ENCODE measurements around the gene TRAIP.

The TRAIP gene

DNA sequence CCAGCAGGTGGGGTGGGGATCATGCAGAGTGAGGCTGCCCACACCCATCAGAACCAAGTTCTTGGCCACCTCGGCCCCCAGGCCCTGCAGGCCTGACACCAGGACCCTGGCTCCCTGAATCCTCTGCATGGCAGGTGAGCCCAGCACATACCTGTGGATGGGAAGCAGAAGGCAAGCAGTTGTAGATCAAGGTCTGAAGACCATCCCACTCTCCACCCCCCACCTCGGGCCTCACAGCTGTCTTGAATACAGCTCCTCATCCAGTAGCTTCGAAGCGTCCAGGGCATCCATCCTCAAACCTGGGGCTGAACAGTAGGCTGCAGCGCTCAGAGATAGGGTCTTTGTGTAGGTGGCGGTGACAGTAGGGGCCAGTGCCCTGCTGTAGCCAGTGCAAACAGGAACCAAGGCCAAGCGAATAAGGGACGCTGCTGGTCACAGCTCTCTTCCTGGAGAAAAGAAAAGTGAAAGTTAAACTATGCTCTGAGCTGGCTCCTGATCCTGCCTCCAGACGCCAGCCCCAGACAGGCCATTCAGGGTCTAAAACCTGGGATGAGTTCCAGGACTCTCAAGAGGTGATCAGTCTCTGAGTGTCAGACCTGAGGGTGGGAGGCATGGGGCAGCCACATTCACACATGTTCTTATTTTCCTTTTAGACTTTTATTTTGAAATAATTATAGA is 42.7 kb downstream of the TRAIP start, which contains the start of gene UBA7:
Gene UBA7, minus strand, starts transcription at position 457 of the 678 bp plus-strand sequence. Its CDS starts 166 bp downstream, at position 291.
- DNase-seq = peak; percentile 80

DNA sequence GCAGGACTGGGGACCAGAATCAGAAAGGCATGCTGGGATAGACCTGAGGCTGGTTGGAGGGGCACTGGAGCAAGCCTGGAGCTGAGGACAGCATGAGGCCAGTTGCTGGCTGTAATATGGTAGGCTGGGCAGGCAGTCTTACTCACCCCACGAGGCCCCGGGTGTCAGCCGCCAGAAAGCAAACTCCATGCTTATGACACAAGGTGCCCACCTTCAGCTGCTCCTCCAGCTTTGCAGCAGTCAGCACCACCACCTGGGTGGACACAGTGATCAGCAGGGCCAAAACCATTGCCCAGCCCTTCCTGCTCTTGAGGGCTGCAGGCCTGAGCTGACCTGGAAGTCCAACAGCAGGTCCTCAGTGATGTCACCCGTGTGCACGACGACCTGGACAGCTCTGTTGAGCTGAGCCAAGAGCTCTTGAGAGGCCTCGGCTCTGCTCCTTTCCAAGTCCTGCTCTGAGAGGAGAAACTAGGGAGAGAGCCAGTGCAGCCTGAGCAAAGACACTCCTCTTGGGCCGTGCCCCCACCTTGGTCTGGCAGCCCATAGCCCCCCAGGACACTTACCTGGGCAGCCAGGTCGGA is 43.4 kb downstream of the TRAIP start:
- peak; percentile 28 for DNase-seq

- DNase-seq = peak; percentile 46
These were observed 48.8 kb downstream of the TRAIP start for GRCh38 chr3:49807431-49808114.

DNA sequence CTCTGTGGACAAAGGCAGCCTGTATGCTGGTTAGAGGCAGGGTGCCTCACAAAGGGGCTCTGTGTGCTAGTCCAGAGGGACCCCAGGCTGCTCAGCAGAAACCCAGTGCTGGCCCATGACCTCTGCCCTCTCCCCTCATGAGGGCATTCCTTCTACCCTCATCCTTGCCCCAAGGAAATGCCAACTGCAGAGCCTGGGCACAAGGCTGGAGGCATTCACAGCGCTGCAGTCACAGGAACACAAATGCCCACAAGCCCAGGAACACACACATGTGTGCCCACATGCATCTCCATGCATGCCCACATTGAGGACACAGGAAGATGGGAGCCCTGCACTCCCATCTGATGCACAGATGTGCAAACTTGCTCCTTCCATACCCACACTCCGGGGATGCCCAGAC is 49.5 kb downstream of the TRAIP start:
- peak; percentile 44 for DNase-seq

DNA sequence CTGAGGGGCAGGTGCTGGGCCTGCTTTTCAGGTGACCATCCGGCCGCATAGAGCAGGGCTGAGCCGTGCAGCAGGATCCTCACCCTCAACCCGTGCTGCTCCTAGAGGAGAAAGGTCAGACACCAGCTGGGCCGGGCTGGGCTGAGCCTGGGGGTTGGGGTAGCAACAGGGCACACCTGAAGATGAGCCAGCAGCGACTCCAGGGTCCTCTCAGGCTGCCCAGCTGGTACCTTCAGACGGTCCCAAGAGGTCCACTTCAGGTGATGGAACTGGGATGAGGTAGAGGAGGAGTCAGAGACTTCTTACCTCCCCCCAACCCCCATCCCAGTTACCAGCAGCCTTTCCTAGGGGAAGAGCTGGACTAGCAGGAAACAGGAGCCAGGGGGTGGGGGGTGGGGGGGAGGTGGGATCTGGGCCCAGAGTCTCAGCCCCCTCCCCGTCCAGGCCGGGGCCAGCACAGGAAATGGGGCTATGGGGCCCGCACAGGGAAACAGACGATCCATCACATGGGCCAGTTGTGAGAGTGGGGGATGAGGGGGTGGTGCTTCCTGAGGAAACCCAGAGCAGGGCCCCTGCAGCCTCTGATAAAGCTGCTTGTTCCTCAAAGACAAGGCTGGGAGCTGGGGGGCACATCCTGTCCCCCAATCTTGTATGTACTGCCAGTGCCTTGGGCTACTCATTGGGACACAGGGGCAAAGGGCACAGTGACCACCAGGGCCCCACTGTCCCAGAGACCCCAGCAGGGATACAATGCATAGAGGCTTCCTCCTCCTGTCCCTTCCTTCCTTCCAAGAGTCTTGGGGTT is 50.3 kb downstream of the TRAIP start:
- peak; percentile 94 for DNase-seq

- peak; percentile 64 for DNase-seq
These were observed 51.0 kb downstream of the TRAIP start for GRCh38 chr3:49805367-49805782.

GRCh38 chr3:49804141-49805041 is 52.0 kb downstream of the TRAIP start:
- DNase-seq = peak; percentile 35

GRCh38 chr3:49803465-49804140 is 52.8 kb downstream of the TRAIP start:
- peak; percentile 84 for DNase-seq

GRCh38 chr3:49802719-49803464 is 53.5 kb downstream of the TRAIP start, which contains the start of gene INKA1:
TSS of gene INKA1 (plus strand) at chr3:49803261. CDS start at chr3:49803393, 132 bp downstream.
- peak; percentile 97 for DNase-seq

DNA sequence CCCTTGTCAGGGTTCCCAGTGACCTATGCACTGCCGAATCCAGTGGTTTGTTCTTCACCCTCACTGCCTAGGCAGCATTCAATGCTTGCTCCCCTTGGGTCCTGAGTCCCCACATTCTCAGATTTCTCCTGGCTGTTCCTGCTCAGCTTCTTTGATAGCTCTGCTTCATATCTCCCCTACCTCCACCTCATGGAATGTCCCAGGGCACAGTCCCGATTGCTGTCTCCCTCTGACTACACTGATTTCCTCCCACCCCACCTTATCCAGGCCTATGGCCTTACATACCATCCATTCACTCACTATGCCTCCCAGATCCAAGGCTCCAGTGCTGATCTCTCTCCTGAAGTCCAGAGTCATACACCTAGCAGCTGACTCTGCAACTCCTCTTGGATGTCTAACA is 55.2 kb downstream of the TRAIP start:
- DNase-seq = no peak

- DNase-seq = peak; percentile 41
These were observed 56.6 kb downstream of the TRAIP start, which contains the start of gene CDHR4 for GRCh38 chr3:49799761-49800160. TSS of gene CDHR4 (minus strand) at chr3:49799873. CDS start at chr3:49799812, 61 bp downstream.

DNA sequence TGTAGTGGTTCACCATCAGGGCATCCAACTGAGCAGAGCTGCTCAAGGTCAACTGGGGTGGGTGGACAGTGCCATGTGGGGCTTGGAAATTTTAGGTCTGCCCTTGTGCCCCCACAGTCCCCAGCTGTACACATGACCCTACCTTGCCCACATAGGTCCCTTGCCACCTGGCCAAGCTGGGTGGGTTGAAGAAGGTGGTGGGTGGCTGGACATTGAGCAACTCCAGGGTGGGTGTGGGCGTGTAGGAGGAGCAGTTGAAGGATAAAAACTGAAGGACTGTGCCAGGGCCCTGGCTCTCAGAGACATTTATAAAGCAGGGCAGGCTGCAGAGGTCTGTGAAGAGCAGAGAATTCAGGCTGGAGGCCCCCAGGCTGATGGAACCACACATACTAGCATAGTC is 57.3 kb downstream of the TRAIP start:
- no peak for DNase-seq

DNA sequence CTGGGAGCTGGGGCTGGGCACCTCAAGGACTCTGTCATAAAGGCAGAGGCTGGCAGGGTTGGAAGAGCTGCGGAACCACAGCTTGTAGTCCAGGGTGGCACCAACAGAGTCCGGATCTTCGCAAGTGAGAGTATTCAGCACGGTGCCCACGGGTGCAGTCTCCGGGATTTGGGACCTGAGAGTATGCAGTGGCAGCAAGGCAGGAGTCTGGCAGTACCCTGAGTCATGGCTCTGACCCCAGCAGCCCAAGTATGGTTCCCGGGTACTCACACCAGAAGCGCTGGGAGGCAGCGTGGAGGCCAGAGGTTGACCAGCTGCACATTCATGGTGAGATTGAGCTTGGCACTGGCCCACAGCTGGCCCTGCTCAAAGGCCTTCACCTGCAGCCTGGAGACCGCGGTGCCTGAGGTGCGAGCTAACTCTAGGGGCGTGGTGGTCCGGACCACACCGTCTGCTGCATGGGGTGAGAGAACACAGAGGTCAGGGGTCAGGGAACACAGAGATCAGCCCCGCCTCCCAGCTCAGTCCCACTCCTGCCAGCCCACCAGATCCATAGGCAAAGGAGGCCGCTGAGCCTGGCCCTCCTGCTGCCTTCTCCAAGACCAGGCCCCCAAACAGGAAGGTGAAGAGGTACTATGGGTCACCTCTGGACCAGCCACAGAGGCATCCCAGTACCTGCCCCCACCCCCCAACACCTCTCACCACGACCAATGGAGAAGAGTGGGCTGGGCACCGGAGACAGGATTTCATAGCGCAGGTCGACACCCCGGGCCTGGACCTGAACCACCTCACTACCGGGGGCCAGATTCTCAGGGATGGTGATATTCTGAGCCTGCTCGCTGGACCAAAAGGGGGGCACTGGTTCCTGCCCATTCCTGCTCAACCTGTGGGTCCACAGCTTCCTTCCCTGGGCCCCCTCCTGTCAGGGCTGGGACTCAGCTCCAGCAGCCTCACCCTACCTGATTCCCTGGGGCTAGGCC is 61.1 kb downstream of the TRAIP start:
- no peak for DNase-seq

GRCh38 chr3:49794431-49794830 is 61.9 kb downstream of the TRAIP start:
- DNase-seq = no peak

DNA sequence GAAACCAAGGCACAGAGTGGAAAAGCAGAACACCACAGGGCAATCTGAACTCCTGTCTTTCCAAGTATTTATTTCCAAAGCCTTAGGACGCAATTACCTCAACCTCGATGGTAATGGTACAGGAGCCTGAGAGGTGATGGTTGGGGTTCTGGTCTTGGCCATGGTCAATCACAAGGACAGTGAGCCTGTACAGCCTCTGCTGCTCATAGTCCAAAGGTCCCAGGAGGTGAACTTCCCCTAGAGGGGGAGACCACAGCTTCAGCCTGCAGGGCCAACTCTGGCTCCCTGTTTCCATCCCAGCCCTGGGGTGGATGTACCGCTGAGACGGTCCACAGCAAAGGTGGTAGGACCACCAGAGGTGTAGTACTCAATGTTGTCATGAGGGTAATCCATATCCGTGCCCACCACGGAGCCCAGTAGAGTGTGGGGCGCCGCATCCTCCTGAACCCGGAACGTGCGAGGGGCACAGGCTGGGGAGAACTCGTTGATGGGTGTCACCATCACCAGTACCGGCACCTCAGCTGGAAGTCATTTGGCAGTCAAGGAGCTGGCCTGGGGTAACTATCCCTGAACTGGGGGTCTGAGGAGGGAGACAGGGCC is 62.8 kb downstream of the TRAIP start:
- no peak for DNase-seq

- no peak for DNase-seq
These were observed 63.8 kb downstream of the TRAIP start for GRCh38 chr3:49792371-49793150.

- DNase-seq = no peak
These were observed 64.8 kb downstream of the TRAIP start for GRCh38 chr3:49791571-49791970.
